ENCODE measurements around the gene CADM1.

DNA sequence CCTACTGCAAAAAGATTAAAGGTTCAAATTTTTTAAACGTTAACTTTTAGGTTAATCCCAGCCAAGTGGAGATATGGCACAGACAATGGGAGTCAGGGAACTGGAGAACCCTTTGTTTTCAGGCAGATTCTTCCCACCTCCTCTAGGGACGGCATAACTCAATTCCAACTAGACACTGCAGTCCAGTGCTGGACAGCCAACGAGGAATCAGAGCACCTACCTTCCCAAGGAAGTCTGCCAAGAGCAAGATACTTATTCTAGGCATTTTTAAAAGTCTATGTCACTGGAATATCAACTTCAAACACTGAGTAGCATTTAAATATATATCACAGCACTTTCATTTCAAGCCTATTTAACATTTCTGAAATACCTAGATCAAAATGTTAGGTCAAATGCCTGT lies 7.3 kb downstream of the CADM1 start:
- TF ChIP-seq EZH2 (IDR thresholded peaks at IDR 0.05; ENCODE audit: borderline replicate concordance): no peak
- TF ChIP-seq, protein P1, sequence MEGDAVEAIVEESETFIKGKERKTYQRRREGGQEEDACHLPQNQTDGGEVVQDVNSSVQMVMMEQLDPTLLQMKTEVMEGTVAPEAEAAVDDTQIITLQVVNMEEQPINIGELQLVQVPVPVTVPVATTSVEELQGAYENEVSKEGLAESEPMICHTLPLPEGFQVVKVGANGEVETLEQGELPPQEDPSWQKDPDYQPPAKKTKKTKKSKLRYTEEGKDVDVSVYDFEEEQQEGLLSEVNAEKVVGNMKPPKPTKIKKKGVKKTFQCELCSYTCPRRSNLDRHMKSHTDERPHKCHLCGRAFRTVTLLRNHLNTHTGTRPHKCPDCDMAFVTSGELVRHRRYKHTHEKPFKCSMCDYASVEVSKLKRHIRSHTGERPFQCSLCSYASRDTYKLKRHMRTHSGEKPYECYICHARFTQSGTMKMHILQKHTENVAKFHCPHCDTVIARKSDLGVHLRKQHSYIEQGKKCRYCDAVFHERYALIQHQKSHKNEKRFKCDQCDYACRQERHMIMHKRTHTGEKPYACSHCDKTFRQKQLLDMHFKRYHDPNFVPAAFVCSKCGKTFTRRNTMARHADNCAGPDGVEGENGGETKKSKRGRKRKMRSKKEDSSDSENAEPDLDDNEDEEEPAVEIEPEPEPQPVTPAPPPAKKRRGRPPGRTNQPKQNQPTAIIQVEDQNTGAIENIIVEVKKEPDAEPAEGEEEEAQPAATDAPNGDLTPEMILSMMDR (IDR thresholded peaks at IDR 0.05; ENCODE audit: poor library complexity): no peak
